Right lobe of liver (tissue), 6 donors: ENCODE results near the gene COL11A2. TPM values are rescaled to one million over a fixed set of nuclear protein-coding genes. Genes with fewer than 3 reads are reported as not detected.

Experiments
- ATAC-seq, 4 donors: fragments of 200-7000 bp; cut with Tn5 transposase; one replicate each; pipeline ENCODE4 v1.9.1; 2020; ENCODE audit warnings: mild to moderate bottlenecking in 4 of 4, moderate library complexity in 4 of 4
- DNase-seq, 3 donors: peaks; one replicate each; pipeline ENCODE4 v3.0.0-alpha.2; 2020
- H3K27ac ChIP-seq, 3 donors: fragments of 200-600 bp; one replicate each; pipeline ENCODE4 v1.8.0; 2022
- H3K27me3 ChIP-seq, 2 donors: fragments of 200-600 bp; one replicate each; pipeline ENCODE4 v1.8.0; 2022
- H3K36me3 ChIP-seq, 4 donors: fragments of 200-600 bp; sonication (generic) in 1 of 4; one replicate each; pipeline versions ENCODE4 v1.5.1 to v1.8.0; 2017 to 2022; ENCODE audit warnings: control low read depth in 1 of 4
- H3K4me1 ChIP-seq, 4 donors: fragments of 200-600 bp; sonication (generic) in 1 of 4; one replicate each; pipeline versions ENCODE4 v1.5.1 to v1.8.0; 2017 to 2022; ENCODE audit warnings: control low read depth in 1 of 4
- H3K4me3 ChIP-seq, 3 donors: fragments of 200-600 bp; one replicate each; pipeline ENCODE4 v1.8.0; 2022
- H3K9me3 ChIP-seq, 4 donors: fragments of 200-600 bp; sonication (generic) in 1 of 4; one replicate each; pipeline versions ENCODE4 v1.5.1 to v1.8.0; 2017 to 2022; ENCODE audit warnings: control low read depth in 1 of 4
- CTCF ChIP-seq, 4 donors: fragments of 200-600 bp in 3 of 4; fragments of 450-650 bp in 1 of 4; IDR thresholded peaks; one replicate each; pipeline versions ENCODE4 v1.5.1 to v1.8.0; 2016 to 2022; ENCODE audit warnings: antibody characterized with exemption in 4 of 4, mild to moderate bottlenecking in 2 of 4
- POLR2A ChIP-seq: fragments of 450-650 bp; IDR thresholded peaks from one replicate; pipeline ENCODE4 v1.6.1; 2017; ENCODE audit warnings: antibody characterized with exemption, mild to moderate bottlenecking
- WGBS: methylation state at CpG from one replicate; pipeline ENCODE4 v1.1.6; 2018; ENCODE audit warnings: low coverage, low lambda C conversion rate; ENCODE audit not compliant: insufficient coverage; ENCODE audit errors: missing lambda C conversion rate; 5-methylcytosine and 5-hydroxymethylcytosine counted together
- intact Hi-C, 2 donors: fragments of 100-400 bp; cut with DNase I; formaldehyde crosslinking; loops; one replicate each; pipeline versions ENCODE4 v1.11.2 to v1.14.1; 2022
- total RNA-seq, 6 experiments: library from RNA; depleted of rRNA in 2 of 6; stranded (reverse); fragments of >200 nt in 2 of 6; fragmentation: NEBNext Ultra II Directional in 3 of 6; extraction: Animal tissue kit (Norgen Biotek cat#: 25700) in 3 of 6; gene quantifications; one replicate each; pipeline versions ENCODE4 v1.1.0 to v1.2.4, GENCODE V29; 2016 to 2023
- donor health status: DM: no; HTN: yes; CAD: no.
- donor health status: DM: no; HTN: no; CAD: no.
- donor health status: DM: no; HTN: no; CAD: no.
- donor health status: DM: no; HTN: yes; CAD: no.
- donor health status: DM: no; HTN: yes; CAD: no.

Gene COL11A2
- total RNA-seq, 6 experiments from 2014 or later, result 0.06 to 1.4 (median 0.61) TPM

GRCh38 chr6:33191383-33192104, 723 bp downstream of the COL11A2 start:
- TF ChIP-seq POLR2A, result no peak
- TF ChIP-seq CTCF (IDR thresholded peaks at IDR 0.05), result no peak
- no peak overlapping the region for H3K27ac ChIP-seq
- peaks cover 0 to 23% (median 10%) of the 10 kb centered on the region in 4 donors for H3K36me3 ChIP-seq
- intact Hi-C loops, result no loop called here
- DNase-seq (no peak), ATAC-seq (peak in 2 of 4 donors; percentile 6 to 8)
- H3K4me1 ChIP-seq, result peaks cover 0 to 8% (median 4%) of the 10 kb centered on the region in 4 donors
- no peaks in the 10 kb centered on the region for H3K27me3 ChIP-seq
- H3K4me3 ChIP-seq, result no peak overlapping the region
- no peaks in the 10 kb centered on the region for H3K9me3 ChIP-seq
- WGBS, result 25% methylated on average over 2 of the region's 8 CpGs

GRCh38 chr6:33190504-33191107, 1.7 kb downstream of the COL11A2 start:
- H3K27ac ChIP-seq, result no peak overlapping the region
- TF ChIP-seq CTCF (IDR thresholded peaks at IDR 0.05) (no peak), POLR2A (no peak)
- no peaks in the 10 kb centered on the region for H3K9me3 ChIP-seq
- no peaks in the 10 kb centered on the region for H3K27me3 ChIP-seq
- H3K4me3 ChIP-seq, result no peak overlapping the region
- intact Hi-C loops, result no loop called here
- H3K36me3 ChIP-seq, result peaks cover 0 to 13% (median 7%) of the 10 kb centered on the region in 4 donors
- 31% methylated on average over 2 of the region's 11 CpGs for WGBS
- ATAC-seq (no peak), DNase-seq (no peak)
- H3K4me1 ChIP-seq, result peaks cover 0 to 6% (median 3%) of the 10 kb centered on the region in 4 donors

- no peak for DNase-seq
- no peaks in the 10 kb centered on the region for H3K27me3 ChIP-seq
- no peaks in the 10 kb centered on the region for H3K4me1 ChIP-seq
- H3K27ac ChIP-seq, result no peak overlapping the region
- WGBS, result 53% methylated on average over 6 of the region's 7 CpGs
- no peak for ATAC-seq
- H3K9me3 ChIP-seq, result no peaks in the 10 kb centered on the region
- H3K4me3 ChIP-seq, result no peak overlapping the region
- H3K36me3 ChIP-seq, result peaks cover 0 to 8% (median 3%) of the 10 kb centered on the region in 4 donors
- TF ChIP-seq CTCF (IDR thresholded peaks at IDR 0.05), result no peak
- TF ChIP-seq POLR2A, result no peak
- intact Hi-C loops, result no loop called here
Observed at GRCh38 chr6:33189625-33190448, 2.4 kb downstream of the COL11A2 start.

GRCh38 chr6:33189164-33189563, 3.1 kb downstream of the COL11A2 start:
- Histone ChIP-seq H3K4me1 (no peaks in the 10 kb centered on the region), H3K36me3 (peaks cover 0 to 1% (median 0%) of the 10 kb centered on the region in 4 donors), H3K4me3 (no peak overlapping the region), H3K9me3 (no peaks in the 10 kb centered on the region), H3K27me3 (no peaks in the 10 kb centered on the region), H3K27ac (no peak overlapping the region)
- TF ChIP-seq CTCF (IDR thresholded peaks at IDR 0.05) (no peak), POLR2A (no peak)
- intact Hi-C loops, result no loop called here
- no peak for DNase-seq
- ATAC-seq, result no peak
- no CpG with 5 or more reads among the region's 8 CpGs for WGBS
